HepG2 (cell line): Measurements from ENCODE around the gene ST6GALNAC3. TPM values are rescaled to one million over a fixed set of nuclear protein-coding genes. Genes with fewer than 3 reads are reported as not detected.

Experiments used
- ATAC-seq: fragments of 200-7000 bp; cut with Tn5 transposase; 3 replicates; pipeline ENCODE4 v1.9.1; 2020; ENCODE audit warnings: mild to moderate bottlenecking, moderate library complexity
- BruUV-seq: library from RNA; stranded (reverse); fragments of 400-500 nt; replicated peaks from 2 replicates; lab custom pipeline; 2021; lab: Mats Ljungman, UMichigan
- CTCF ChIA-PET: fragments of 300-600 bp; formaldehyde crosslinking; extraction: SDS; loops from one replicate; lab custom pipeline; 2021; ENCODE audit warnings: low total read pairs, inconsistent platforms, low intra/inter-chr PET ratio; lab: Yijun Ruan, JAX
- POLR2A ChIA-PET: fragments of 350-600 bp; sonication (Branson Sonifier 250); formaldehyde crosslinking; loops from one replicate; lab custom pipeline; 2020; ENCODE audit warnings: antibody characterized with exemption, inconsistent platforms; lab: Yijun Ruan, JAX
- DNase-seq: peaks from one replicate; pipeline ENCODE4 v3.0.0-alpha.2; 2015; ENCODE audit warnings: low spot score
- FAIRE-seq: peaks from 3 replicates; lab custom pipeline; 2011; peaks lifted over from hg19 to GRCh38; lab: Jason Lieb, UNC
- H2AFZ ChIP-seq: one replicate; pipeline ENCODE4 v1.6.1; 2011; ENCODE audit warnings: low read length, inconsistent platforms
- H3K27ac ChIP-seq: fragments of 300-600 bp; 3 replicates; pipeline ENCODE4 v1.8.0; 2011; ENCODE audit warnings: mixed run types, mild to moderate bottlenecking, mixed read lengths, low read length, inconsistent platforms; ENCODE audit not compliant: insufficient read depth; ENCODE audit errors: extremely low read length
- H3K27me3 ChIP-seq, 2 experiments: fragments of 200-600 bp in 1 of 2; 2 replicates in 1 of 2; 3 replicates in 1 of 2; pipeline versions ENCODE4 v1.6.0 to v1.8.0; 2011; ENCODE audit warnings: low read length in 2 of 2, mild to moderate bottlenecking in 2 of 2, moderate library complexity in 2 of 2, inconsistent platforms in 1 of 2; ENCODE audit not compliant: insufficient read depth in 2 of 2, control insufficient read depth in 1 of 2
- H3K36me3 ChIP-seq, 2 experiments: fragments of 200-600 bp in 1 of 2; replicated peaks in 1 of 2; 2 replicates in 1 of 2; 3 replicates in 1 of 2; pipeline versions ENCODE4 v1.5.1 to v1.8.0; 2011; ENCODE audit warnings: low read length in 2 of 2, inconsistent platforms in 1 of 2; ENCODE audit not compliant: insufficient read depth in 2 of 2, control insufficient read depth in 1 of 2
- H3K4me1 ChIP-seq: 2 replicates; pipeline ENCODE4 v1.5.1; 2012; ENCODE audit warnings: low read length, inconsistent platforms; ENCODE audit not compliant: insufficient read depth
- H3K4me2 ChIP-seq: 2 replicates; pipeline ENCODE4 v1.6.0; 2011; ENCODE audit warnings: low read depth, low read length, inconsistent platforms
- H3K4me3 ChIP-seq, 3 experiments: fragments of 200-600 bp in 1 of 3; sonication (generic), shearing (Covaris generic) in 1 of 3; replicated peaks in 1 of 3; 2 replicates each; pipeline ENCODE4 v1.5.1; 2011 to 2016; ENCODE audit warnings: low read length in 3 of 3, inconsistent platforms in 2 of 3, low read depth in 2 of 3, mild to moderate bottlenecking in 2 of 3, control low read depth in 1 of 3, mixed read lengths in 1 of 3; ENCODE audit not compliant: insufficient read depth in 1 of 3
- H3K79me2 ChIP-seq: one replicate; pipeline ENCODE4 v1.6.1; 2011; ENCODE audit warnings: low read length, inconsistent platforms; ENCODE audit not compliant: insufficient read depth
- H3K9ac ChIP-seq: 2 replicates; pipeline ENCODE4 v1.6.0; 2011; ENCODE audit warnings: mild to moderate bottlenecking, low read depth, low read length, inconsistent platforms; ENCODE audit not compliant: insufficient read depth
- H3K9me3 ChIP-seq: 2 replicates; pipeline ENCODE4 v1.5.1; 2012; ENCODE audit warnings: mild to moderate bottlenecking, low read length
- H4K20me1 ChIP-seq: 2 replicates; pipeline ENCODE4 v1.6.0; 2011; ENCODE audit warnings: inconsistent platforms, mild to moderate bottlenecking, low read length, moderate library complexity; ENCODE audit not compliant: insufficient read depth
- AHDC1 ChIP-seq: sonication (generic); formaldehyde crosslinking; IDR thresholded peaks from 2 replicates; pipeline ENCODE4 v1.5.1; 2020; ENCODE audit warnings: mild to moderate bottlenecking, missing genetic modification reagents, borderline replicate concordance
- ARID4A ChIP-seq: sonication (generic); formaldehyde crosslinking; IDR thresholded peaks from 2 replicates; pipeline ENCODE4 v1.5.0; 2020; ENCODE audit warnings: mild to moderate bottlenecking, missing genetic modification reagents, borderline replicate concordance
- HDAC6 ChIP-seq: fragments of 200-600 bp; sonication (generic); IDR thresholded peaks from 2 replicates; pipeline ENCODE4 v1.7.0; 2017; ENCODE audit warnings: mild to moderate bottlenecking, antibody characterized with exemption, low read length, low read depth
- NCOA5 ChIP-seq: sonication (generic); formaldehyde crosslinking; IDR thresholded peaks from 2 replicates; pipeline ENCODE4 v1.4.0; 2020; ENCODE audit warnings: missing genetic modification reagents
- POLR2G ChIP-seq: fragments of 200-400 bp; formaldehyde crosslinking; IDR thresholded peaks from 2 replicates; pipeline ENCODE4 v1.6.1; 2018; ENCODE audit warnings: mild to moderate bottlenecking, low read depth, low read length, moderate library complexity
- SETDB1 ChIP-seq: sonication (generic); formaldehyde crosslinking; IDR thresholded peaks from 2 replicates; pipeline ENCODE4 v1.5.1; 2020; ENCODE audit warnings: missing genetic modification reagents, mild to moderate bottlenecking, borderline replicate concordance
- ZEB1 ChIP-seq: IDR thresholded peaks from 2 replicates; pipeline ENCODE4 v1.6.1; 2012; ENCODE audit warnings: mild to moderate bottlenecking, low read depth, inconsistent platforms; ENCODE audit not compliant: insufficient replicate concordance
- ZNF20 ChIP-seq: sonication (generic); formaldehyde crosslinking; IDR thresholded peaks from 2 replicates; pipeline ENCODE4 v1.4.0; 2020; ENCODE audit warnings: mild to moderate bottlenecking, moderate library complexity, missing genetic modification reagents
- WGBS: methylation state at CpG from one replicate; pipeline ENCODE4 v1.1.6; 2017; ENCODE audit warnings: low lambda C conversion rate; 5-methylcytosine and 5-hydroxymethylcytosine counted together
- in situ Hi-C: cut with HindIII; loops from 2 replicates; pipeline ENCODE4 v1.10.0; 2017; ENCODE audit warnings: low pct_unique_long_range_greater_than_20kb; ENCODE audit not compliant: extremely low pct_ligation_motif_present
- intact Hi-C: fragments of 100-400 bp; cut with micrococcal nuclease; formaldehyde crosslinking; loops from one replicate; pipeline ENCODE4 v1.10.0; 2022; ENCODE audit not compliant: unreplicated experiment
- polyA plus RNA-seq, 8 experiments: library from polyadenylated mRNA; depleted of rRNA in 3 of 8; stranded (reverse) in 7 of 8; unstranded in 1 of 8; fragments of >200 nt; fragmentation: Illumina TruSeq in 4 of 8; extraction: Trizol in 4 of 8; gene quantifications; 2 replicates each; pipeline versions ENCODE4 v1.2.1 to v1.2.3, GENCODE V29; 2011 to 2016; ENCODE audit warnings: low read depth in 4 of 8, missing spikeins in 1 of 8, mixed read lengths in 1 of 8; ENCODE audit not compliant: insufficient read depth in 1 of 8
- total RNA-seq, 5 experiments: library from RNA; depleted of rRNA; stranded (reverse); fragments of >200 nt; fragmentation: Illumina TruSeq; extraction: Trizol; gene quantifications; 2 replicates each; pipeline ENCODE4 v1.2.3, GENCODE V29; 2016; ENCODE audit warnings: low read depth in 1 of 5

The ST6GALNAC3 gene
- total and polyA plus RNA-seq, 2 of the 13 experiments (the other 11 are each of a cell fraction or from before 2014, with no cell fraction given): not detected

GRCh38 chr1:76463849-76464248 lies 389.3 kb downstream of the ST6GALNAC3 start:
- no peak overlapping the region for H3K4me2 ChIP-seq
- in situ Hi-C loops: no loop called here
- ChIA-PET POLR2A (no interaction called here), CTCF (no interaction called here)
- no peak overlapping the region for H2AFZ ChIP-seq
- no peaks in the 10 kb centered on the region for H4K20me1 ChIP-seq
- BruUV-seq: no TSS peak
- intact Hi-C loops: no loop called here
- FAIRE-seq (no peak), DNase-seq (no peak), ATAC-seq (no peak)
- 3% methylated on average over 3 of the region's 3 CpGs for WGBS
- no peak overlapping the region for H3K27ac ChIP-seq
- H3K4me3 ChIP-seq: no peak overlapping the region
- H3K9me3 ChIP-seq: peaks cover 38% of the 10 kb centered on the region
- no peaks in the 10 kb centered on the region for H3K27me3 ChIP-seq
- H3K4me1 ChIP-seq: no peaks in the 10 kb centered on the region
- no peaks in the 10 kb centered on the region for H3K79me2 ChIP-seq
- H3K36me3 ChIP-seq: no peaks in the 10 kb centered on the region
- no peak for TF ChIP-seq ZNF20
- no peak for TF ChIP-seq NCOA5 (CRISPR knock-in tag)
- TF ChIP-seq HDAC6: no peak
- no peak overlapping the region for H3K9ac ChIP-seq

DNA sequence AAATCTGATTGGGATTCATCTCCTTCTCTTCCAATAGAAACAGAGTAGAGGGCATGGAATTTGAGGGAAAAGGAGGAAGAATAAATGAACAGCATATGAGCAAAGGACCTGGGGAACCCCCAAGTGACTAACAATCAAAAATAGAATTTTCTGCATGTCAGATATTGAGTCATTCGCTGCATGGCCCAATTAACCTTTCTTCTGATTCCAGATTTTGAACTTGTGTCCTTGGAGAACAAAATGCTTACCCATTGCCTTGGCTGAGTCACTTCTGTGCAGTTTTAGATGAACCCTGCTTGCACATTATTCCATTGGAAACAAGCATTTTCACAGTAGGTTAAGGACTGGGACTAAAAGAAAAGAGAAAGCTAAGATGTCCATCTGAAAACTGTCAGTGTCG lies 390.5 kb downstream of the ST6GALNAC3 start:
- FAIRE-seq (no peak), ATAC-seq (no peak), DNase-seq (no peak)
- H4K20me1 ChIP-seq: no peaks in the 10 kb centered on the region
- H3K9ac ChIP-seq: no peak overlapping the region
- POLR2A ChIA-PET: no interaction called here
- in situ Hi-C loops (no loop called here), intact Hi-C loops (no loop called here)
- no peak for TF ChIP-seq ZEB1
- TF ChIP-seq AHDC1 (CRISPR knock-in tag): no peak
- no peak for TF ChIP-seq ARID4A (CRISPR knock-in tag)
- TF ChIP-seq SETDB1 (CRISPR knock-in tag): no peak
- TF ChIP-seq POLR2G: no peak
- H3K4me2 ChIP-seq: no peak overlapping the region
- no peaks in the 10 kb centered on the region for H3K4me1 ChIP-seq
- CTCF ChIA-PET: no interaction called here
- H3K27ac ChIP-seq: no peak overlapping the region
- no peak overlapping the region for H2AFZ ChIP-seq
- H3K36me3 ChIP-seq: no peaks in the 10 kb centered on the region
- WGBS: 8% methylated on average over 2 of the region's 2 CpGs
- no peak overlapping the region for H3K4me3 ChIP-seq
- H3K79me2 ChIP-seq: no peaks in the 10 kb centered on the region
- no peaks in the 10 kb centered on the region for H3K27me3 ChIP-seq
- no TSS peak for BruUV-seq
- H3K9me3 ChIP-seq: peaks cover 31% of the 10 kb centered on the region
